ENCODE data around the gene LRGUK. TPM values are rescaled to one million over a fixed set of nuclear protein-coding genes. Genes with fewer than 3 reads are reported as not detected.
"Not testable (repeated sequence)": the region's sequence is repeated elsewhere in the genome, so short reads cannot be mapped to it uniquely, and the experiment has no call there.

The LRGUK gene, protein sequence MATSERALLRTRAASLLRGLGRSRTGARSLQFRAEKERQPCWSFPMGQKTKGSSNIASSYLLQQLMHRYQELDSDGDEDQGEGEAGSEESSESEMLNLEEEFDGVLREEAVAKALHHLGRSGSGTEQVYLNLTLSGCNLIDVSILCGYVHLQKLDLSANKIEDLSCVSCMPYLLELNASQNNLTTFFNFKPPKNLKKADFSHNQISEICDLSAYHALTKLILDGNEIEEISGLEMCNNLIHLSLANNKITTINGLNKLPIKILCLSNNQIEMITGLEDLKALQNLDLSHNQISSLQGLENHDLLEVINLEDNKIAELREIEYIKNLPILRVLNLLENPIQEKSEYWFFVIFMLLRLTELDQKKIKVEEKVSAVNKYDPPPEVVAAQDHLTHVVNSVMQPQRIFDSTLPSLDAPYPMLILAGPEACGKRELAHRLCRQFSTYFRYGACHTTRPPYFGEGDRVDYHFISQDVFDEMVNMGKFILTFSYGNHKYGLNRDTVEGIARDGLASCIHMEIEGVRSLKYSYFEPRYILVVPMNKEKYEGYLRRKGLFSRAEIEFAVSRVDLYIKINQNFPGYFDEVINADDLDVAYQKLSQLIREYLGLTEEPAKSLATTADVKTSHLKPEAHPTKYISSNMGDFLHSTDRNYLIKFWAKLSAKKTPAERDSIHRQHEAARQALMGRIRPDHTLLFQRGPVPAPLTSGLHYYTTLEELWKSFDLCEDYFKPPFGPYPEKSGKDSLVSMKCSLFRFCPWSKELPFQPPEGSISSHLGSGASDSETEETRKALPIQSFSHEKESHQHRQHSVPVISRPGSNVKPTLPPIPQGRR
- under 1 TPM; 0.36 to 0.98 TPM for total RNA-seq
- long read RNA-seq: 0 reads

DNA sequence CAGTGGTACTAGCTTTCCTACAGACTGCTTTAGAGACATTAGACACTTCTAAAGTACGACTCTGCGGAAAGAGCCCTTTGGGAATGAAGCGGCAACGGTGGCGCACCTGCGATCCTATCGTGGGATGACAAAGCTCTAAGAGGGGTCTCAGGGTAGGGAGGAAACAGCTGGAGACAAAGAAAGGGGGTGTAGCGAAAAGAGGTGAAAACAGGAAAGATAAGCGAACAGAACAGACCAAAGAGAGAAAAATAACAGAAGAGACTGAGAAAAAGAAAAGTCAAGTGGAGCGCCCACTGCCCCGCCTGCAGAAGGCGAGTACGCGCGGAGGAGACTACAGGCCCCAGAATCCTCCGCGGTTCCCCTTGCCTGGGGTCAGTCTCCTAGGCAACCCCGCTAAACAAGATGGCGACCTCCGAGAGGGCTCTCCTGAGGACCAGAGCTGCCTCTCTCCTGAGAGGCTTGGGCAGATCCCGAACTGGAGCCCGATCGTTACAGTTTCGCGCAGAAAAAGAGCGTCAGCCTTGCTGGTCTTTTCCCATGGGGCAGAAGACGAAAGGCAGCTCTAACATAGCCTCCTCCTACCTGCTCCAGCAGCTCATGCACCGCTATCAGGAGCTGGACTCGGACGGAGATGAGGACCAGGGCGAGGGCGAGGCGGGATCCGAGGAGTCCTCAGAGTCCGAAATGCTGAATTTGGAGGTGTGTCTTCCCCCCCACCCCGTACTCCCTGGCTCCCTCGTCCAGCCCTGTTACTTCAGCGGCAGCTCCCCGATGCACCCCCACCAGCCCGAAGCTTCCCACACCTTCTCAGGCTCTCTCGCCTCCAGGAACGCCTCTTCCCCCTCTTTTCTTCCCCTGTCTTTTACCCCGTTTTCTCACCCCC lies at the start of gene LRGUK:
Gene LRGUK, plus strand, starts transcription at position 375 of the 883 bp plus-strand sequence. Its CDS starts 28 bp downstream, at position 403.
- peak; percentile 76 to 86 for DNase-seq
- intact Hi-C loops (cut with DNase I, micrococcal nuclease): no loop called here
- peak; percentile 100 for ATAC-seq

DNA sequence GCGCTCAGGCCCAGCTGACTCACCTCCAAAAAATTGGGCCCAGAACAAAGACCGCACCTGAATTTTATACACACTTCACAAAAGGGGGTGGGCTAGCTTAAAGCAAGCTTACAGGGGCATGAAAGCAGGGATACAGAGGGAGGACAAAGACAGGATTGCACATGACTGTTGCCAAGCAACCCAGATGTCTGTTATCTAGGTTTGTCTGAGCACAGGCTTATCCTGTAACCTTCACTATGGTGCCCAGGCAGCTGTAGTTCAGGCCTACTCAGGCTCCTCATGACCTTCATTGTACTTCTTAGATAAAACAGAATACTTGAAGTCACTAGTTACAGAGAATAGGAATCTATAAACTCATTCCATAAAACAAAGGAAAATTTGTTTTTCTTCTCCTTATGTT lies 49.6 kb upstream of the LRGUK start:
- ATAC-seq; intact Hi-C loops (cut with DNase I, micrococcal nuclease); DNase-seq: not testable (repeated sequence)

DNA sequence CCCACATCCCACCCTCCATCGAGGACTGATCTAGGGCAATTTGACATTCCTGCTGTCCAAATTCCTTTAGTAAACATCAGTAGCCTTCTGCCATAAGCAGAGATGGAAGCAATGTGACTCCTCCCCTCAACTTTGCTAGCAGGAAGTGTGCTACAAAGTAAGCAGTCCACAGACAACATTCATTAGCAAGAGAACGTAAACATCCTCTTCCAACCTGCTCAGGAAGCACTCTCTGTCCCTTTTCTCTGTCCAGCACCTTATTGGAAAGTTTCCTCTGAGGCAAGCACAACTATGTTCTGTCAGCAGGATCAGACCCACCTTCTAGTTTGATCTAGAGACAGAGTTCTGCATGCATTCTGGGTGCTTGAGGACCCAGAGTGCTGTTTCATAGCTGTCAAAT lies 48.1 kb upstream of the LRGUK start:
- peak; percentile 49 for ATAC-seq

DNA sequence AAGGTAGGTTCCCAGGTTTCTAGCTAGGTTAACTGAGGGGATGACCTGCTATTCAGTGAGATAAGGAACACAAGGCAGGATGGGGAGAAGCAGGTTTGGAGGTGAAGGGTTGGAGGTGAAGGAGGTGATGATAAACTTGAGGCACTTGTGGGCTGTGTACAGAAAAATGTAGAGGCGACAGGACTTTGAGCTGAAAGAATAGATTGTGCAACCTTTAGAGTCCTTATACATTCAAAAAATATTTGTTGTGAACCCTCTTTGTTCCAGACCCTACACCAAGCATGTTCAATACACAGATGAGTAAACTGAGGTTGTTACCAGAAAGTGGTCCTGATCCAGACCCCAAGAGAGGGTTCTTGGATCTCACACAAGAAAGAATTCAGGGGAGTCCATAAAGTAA lies 45.4 kb upstream of the LRGUK start:
- ATAC-seq (no peak), DNase-seq (no peak)
- intact Hi-C loops (cut with DNase I, micrococcal nuclease): no loop called here

More for the DNA sequence above, 48.1 kb upstream of the LRGUK start:
- DNase-seq: no peak
- intact Hi-C loops (cut with DNase I, micrococcal nuclease): no loop called here

DNA sequence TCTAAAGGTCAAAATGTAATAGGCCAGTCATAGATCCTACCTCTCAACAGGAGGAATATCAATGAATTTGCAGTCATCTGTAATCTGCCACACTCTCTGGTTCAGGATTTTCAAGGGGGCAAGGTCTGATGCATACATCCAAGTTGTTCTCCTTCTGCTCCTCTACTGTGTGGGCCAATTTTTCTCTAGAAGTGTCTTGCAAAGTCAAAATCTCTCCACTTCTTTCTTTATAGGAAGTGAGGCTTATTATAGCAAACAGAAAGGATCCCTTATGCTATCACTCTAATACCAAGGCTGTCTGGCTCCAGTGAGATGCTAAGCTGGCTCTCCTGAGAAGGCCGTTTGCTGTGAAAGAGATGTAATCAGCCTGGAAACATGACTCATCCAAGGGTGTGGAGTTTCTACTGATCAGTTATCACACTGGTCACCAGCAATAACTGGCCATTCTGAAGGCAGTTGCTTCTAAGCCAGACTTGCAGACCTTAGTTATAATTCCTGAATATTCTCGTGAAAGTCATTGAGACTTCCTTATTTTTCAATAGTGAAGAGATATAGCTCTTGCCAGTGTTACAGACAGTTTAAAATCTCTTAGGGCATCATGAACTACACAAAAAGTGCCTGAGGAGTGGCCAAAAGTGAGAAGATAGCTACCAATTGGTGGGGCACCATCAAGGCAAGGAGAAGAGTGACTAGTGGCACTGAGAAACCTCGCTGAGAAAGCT lies 43.2 kb upstream of the LRGUK start:
- no peak for ATAC-seq
- intact Hi-C loops (cut with DNase I, micrococcal nuclease): no loop called here
- DNase-seq: no peak

DNA sequence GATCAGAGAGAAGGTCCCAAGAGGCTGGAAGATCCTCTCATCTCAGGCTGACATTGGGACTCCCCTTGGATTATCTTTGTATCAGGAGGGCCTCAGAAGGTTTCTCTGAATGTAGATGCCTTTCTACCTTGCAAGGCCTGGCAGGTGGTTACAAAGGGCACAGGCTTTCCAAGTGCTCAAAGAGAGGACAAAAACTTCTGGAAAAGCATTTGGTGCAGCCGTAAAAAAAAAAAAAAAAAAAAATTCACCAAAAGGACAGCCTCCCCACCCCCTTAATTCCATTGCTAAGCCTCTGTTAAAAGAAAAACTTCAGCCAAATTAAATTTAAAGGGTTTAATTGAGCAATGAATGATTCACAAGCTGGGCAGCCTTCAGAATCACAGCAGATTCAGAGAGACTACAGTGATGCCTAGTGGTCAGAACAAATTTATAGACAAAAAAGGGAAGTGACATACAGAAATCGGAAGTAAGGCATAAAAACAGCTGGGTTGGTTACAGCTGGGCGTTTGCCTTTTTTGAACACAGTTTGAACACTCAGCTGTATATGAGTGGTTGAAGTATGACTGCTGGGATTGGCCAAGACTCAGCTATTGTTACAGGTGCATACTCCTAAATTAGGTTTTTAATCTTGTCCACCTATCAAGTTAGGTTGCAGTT lies 42.5 kb upstream of the LRGUK start:
- intact Hi-C loops (cut with DNase I, micrococcal nuclease): no loop called here

DNA sequence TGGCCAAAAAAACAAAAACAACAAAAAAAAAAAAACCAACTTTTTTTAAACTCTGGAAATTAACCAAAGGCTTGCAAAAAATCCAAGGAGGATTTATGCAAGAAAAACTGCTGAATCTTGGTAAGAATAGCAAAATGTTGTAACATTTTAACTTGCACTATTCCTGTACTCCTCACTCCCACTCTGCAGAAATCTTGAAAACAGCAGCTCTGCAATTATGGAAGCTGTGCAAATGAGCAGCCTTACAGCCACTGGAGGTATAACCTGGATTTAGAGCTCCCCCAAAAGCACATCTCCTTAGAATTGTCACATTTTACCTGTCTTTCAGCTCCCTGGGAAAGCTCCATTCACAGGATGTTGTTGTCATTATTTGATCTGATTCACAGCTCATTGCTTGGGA lies 41.8 kb upstream of the LRGUK start:
- ATAC-seq: no peak
- intact Hi-C loops (cut with DNase I, micrococcal nuclease): no loop called here
- DNase-seq: no peak

More for the DNA sequence above, 42.5 kb upstream of the LRGUK start:
- ATAC-seq (no peak), DNase-seq (no peak)

DNA sequence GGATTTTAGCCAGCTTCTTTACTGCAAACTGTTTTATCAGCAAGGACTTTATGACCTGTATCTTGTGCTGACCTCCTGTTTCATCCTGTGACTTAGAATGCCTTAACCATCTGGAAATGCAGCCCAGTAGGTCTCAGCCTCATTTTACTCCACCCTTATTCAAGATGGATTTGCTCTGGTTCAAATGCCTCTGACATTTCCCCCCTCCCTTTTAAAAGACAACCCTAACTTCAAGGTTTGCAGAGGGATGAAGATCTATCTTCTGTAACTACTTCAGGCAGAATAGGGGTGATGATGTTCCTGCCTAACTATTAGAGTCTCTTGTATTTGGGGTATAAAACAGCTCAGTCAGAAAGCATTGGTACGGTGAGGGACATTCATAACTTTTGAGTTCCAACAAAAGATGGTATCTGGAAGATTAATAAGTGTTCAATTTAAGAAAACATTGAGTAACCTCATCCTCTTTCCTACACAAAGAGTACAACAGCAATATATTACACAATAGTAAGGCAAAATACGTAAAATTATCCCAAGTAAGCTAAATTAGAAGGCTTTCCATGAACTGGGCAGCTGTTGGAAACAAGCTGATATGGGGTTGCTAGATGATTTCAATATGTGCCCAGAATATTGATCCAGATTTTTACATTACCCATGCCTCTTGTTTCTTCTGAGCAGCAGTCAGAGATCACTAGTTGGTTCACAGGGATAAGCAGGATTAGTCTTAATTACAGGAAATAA lies 40.0 kb upstream of the LRGUK start:
- DNase-seq: no peak
- intact Hi-C loops (cut with DNase I, micrococcal nuclease): no loop called here
- ATAC-seq: no peak

DNA sequence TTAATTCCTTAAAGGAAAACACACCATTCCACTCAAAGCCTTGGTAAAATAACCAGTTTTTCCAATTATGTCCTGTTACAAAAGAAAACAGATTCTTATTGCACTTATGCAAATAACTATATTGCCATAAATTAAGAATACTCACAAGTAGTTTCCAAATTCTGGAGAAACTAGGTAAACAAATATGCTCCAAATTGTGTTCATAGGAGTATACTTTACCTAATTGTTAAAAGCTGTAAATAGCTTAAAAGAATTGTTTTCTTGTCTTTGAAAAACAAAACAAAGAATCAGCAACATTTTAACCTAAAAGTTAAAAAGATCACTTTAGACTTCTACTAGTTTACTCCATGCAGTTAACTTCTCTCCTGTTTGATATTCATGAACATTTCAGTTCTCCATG lies 38.9 kb upstream of the LRGUK start:
- no peak for DNase-seq
- intact Hi-C loops (cut with DNase I, micrococcal nuclease): no loop called here
- no peak for ATAC-seq

DNA sequence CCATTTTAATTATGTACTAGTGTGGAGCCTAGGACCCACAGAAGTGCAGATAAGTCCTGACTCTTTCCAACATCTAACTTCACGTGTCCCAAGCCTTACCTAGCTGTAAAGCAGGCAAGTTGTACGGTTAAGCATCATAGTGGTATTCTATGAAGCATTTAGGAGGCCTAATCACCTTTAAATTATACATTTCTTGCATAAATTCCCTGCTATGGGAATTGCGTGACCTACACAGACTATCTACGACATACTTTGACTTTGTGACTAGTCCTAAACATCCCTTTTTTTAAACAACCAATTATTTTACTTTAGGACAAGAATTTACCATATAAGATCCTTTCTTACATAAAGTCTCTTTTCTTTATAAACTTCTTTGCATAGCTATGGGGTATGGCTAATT lies 37.7 kb upstream of the LRGUK start:
- DNase-seq (no peak), ATAC-seq (no peak)
- intact Hi-C loops (cut with DNase I, micrococcal nuclease): no loop called here

DNA sequence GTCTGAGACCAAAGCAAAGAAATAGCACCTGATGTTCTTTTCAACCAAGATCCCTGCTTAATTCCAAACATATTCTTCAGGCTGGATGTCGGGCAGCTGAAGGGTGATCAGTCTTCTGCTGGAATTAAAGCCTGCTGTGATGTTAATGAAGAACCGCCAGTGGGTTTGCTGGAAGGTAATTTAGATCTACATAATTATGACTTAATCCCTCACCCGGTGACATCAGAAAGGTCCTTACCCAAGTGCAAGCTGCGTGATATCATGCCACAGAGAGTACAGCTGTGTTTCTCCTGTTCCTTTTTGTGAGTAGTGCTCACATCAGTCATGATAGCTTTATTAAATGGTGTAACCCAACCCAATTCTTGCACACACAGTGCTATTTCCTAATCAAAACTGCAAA lies 29.1 kb upstream of the LRGUK start:
- ATAC-seq: no peak
- DNase-seq: no peak
- intact Hi-C loops (cut with DNase I, micrococcal nuclease): no loop called here

DNA sequence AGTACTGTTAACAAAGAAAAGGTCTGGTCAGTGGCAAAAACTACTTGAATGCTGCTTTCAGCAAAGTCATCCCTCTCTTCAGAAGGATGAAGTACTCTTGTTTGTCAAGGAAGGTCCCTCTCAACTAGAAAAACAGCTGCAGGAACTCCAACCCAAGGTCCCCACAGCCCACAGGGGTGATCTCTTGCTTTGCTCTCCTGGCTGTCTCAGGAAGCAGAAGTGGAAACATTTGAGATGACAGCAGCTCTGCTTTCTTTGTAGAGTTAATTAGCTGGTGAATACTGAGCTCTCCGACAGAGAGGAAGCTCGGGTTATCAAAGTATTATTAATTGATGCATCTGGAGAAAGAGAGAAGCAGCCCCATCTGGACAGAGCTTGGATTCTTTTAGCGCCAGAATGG lies 25.4 kb upstream of the LRGUK start:
- no peak for ATAC-seq
- no peak for DNase-seq
- intact Hi-C loops (cut with DNase I, micrococcal nuclease): no loop called here

DNA sequence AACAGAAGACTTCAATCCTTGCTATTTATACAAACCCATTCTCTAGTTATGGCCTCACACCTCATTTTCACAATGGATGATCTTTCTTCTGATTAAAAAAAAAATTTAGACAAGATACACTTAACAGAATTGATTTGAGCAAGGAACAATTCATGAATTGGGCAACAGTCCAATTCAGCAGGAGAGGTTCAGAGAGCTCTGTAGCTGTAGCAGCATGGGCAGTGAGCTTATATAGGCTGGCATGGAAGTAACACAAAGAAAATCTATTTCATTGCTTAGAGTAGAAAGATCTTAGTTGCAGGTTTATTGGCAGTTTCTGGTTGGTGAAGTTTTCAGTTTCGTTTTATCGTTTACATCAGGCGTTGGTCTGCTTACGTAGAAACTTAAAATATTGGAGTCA lies 23.0 kb upstream of the LRGUK start:
- DNase-seq (no peak), ATAC-seq (no peak)
- intact Hi-C loops (cut with DNase I, micrococcal nuclease): no loop called here

DNA sequence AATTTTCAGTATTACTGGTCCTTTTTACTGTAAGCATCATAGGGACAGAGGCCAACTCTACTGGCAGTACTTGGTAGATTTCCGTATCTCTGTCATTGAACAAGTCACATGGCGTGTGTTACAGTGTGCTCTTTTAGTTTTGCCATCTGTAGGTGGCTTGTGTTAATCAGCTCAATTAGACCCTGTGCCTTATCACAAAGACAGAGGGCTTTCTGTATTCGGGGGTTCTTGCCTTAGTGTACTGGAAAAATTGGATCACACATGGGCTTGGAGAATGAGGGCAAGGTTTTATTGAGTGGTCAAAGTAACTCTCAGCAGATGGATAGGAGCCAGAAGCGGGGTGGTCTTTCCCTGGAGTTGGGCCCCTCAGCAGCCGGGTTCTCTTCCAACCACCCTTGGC lies 21.3 kb upstream of the LRGUK start:
- no peak for DNase-seq
- ATAC-seq: no peak
- intact Hi-C loops (cut with DNase I, micrococcal nuclease): no loop called here

DNA sequence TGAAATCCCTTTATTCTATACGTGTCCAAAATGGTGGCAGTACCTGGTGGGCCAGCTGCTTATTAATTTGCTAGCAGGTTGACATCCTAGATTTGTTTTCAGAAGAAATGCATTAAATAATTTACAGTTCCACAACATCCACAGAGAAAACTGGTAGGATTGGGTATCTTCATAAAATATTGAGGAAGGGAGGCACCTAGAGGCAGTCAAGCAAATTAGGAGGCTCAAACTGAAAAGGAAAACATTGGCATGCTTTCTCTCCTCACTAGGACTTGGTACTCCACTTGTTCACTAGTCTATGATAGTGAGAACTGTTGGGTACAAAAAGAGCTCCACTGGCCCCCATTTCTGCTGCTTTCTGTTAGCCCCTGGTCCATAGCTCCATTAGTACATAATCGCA lies 18.3 kb upstream of the LRGUK start:
- ATAC-seq (no peak), DNase-seq (no peak)
- intact Hi-C loops (cut with DNase I, micrococcal nuclease): no loop called here

DNA sequence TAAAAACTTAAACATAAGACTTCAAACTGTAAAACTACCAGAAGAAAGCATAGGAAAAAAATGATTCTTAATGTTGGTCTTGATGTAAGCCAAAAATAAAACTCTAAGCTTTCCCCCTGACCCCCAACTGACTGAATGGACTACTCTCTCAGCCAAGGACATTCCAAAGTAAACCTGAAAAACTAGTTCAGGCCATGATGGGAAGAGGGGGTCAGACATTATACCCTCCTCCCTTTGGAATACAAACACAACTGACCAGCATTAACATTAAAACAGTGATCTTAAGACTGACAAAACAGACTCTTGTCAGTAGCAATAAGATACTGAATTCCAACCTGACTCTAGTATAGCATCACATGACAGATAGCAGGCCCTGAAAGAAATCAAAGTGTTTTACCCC lies 13.5 kb upstream of the LRGUK start:
- no peak for DNase-seq
- intact Hi-C loops (cut with DNase I, micrococcal nuclease): no loop called here
- ATAC-seq: no peak

DNA sequence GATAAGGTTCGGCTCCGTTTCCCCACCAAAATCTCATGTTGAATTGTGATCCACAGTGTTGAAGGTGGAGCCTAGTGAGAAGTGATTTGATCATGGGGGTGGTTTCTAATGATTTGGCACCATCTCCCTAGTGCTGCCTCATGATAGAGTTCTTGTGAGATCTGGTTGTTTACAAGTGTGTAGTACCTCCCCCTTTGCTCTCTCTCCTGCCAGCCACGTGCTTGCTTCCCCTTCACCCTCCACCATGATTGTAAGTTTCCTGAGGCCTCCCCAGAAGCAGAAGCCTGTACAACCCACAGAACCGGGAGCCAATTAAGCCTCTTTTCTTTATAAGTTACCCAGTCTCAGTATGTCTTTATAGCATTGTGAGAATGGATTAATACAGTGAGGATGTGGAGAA lies 12.1 kb upstream of the LRGUK start:
- intact Hi-C loops (cut with DNase I, micrococcal nuclease): no loop called here
- DNase-seq (no peak), ATAC-seq (no peak)

DNA sequence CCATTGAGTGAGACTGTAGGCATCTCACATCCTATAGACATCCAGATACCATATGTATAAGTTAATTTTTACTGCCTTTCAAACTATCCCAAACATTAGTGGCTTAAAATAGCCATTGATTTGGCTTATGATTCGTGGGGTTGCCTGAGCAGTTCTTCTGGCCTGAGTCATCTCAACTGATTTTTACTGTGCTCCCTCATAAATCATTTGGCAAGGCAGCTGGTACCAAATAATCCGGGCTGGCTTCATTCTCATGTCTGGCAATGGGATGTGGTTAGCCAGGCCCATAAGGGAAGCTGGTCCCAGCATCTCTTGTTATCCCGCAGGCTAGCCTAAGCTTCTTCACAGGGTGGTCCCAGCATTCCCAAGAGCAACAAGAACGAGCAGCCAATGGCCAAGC lies 6.7 kb upstream of the LRGUK start:
- no peak for DNase-seq
- ATAC-seq: no peak
- intact Hi-C loops (cut with DNase I, micrococcal nuclease): no loop called here
